OCI-LY1 (cell line): ENCODE data around the gene KCNK7.

Experiments
- EZH2 ChIP-seq: fragments of 200-600 bp; sonication (generic), shearing (Covaris generic); IDR thresholded peaks from 2 replicates; pipeline ENCODE4 v1.8.0; 2017; ENCODE audit warnings: borderline replicate concordance, mixed run types, mild to moderate bottlenecking, antibody characterized with exemption, low read length, moderate library complexity, mixed read lengths
- TF ChIP-seq, protein P1 (sequence below): fragments of 200-600 bp; sonication (generic), shearing (Covaris generic); IDR thresholded peaks from 2 replicates; pipeline ENCODE4 v1.5.1; 2017; ENCODE audit warnings: mild to moderate bottlenecking, antibody characterized with exemption, low read length, moderate library complexity, mixed read lengths

DNA sequence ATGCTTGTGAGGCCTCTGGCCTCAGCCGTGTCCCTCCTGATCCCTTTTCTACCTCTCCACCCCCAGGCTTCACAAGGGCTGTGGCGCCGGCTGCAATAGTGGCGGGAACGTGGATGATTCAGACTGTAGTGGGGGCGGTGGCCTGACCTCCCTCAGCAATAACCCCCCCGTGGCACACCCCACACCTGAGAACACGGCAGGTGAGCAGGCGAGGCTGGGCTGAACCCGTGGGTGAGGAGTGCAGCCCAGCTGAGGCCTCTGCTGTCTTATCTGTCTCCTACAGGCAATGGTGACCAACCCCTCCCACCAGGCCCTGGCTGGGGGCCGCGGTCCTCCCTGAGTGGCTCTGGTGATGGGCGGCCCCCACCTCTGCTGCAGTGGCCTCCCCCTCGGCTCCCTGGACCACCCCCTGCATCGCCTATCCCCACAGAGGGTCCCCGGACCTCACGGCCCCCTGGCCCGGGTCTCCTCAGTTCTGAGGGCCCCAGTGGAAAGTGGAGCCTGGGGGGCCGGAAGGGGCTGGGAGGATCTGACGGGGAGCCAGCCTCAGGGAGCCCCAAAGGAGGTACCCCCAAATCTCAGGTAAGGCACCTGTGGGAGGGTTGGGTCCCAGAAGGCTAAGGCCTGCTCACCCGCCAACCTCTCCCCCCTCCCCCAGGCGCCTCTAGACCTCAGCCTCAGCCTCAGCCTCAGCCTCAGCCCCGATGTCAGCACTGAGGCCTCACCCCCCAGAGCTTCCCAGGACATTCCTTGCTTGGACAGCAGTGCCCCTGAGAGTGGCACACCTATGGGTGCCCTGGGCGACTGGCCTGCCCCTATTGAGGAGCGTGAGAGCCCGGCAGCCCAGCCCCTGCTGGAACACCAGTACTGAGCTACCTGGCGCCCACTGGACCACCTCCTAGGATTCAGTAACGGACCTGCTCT is 40.8 kb upstream of the KCNK7 start:
- TF ChIP-seq, protein P1, sequence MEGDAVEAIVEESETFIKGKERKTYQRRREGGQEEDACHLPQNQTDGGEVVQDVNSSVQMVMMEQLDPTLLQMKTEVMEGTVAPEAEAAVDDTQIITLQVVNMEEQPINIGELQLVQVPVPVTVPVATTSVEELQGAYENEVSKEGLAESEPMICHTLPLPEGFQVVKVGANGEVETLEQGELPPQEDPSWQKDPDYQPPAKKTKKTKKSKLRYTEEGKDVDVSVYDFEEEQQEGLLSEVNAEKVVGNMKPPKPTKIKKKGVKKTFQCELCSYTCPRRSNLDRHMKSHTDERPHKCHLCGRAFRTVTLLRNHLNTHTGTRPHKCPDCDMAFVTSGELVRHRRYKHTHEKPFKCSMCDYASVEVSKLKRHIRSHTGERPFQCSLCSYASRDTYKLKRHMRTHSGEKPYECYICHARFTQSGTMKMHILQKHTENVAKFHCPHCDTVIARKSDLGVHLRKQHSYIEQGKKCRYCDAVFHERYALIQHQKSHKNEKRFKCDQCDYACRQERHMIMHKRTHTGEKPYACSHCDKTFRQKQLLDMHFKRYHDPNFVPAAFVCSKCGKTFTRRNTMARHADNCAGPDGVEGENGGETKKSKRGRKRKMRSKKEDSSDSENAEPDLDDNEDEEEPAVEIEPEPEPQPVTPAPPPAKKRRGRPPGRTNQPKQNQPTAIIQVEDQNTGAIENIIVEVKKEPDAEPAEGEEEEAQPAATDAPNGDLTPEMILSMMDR: no peak
- TF ChIP-seq EZH2: no peak
